Panc1 (cell line): ENCODE results near the gene ENDOG. TPM values are rescaled to one million over a fixed set of nuclear protein-coding genes. Genes with fewer than 3 reads are reported as not detected.
"Not testable (repeated sequence)": the region's sequence is repeated elsewhere in the genome, so short reads cannot be mapped to it uniquely, and the experiment has no call there.

ENCODE experiments used
- ATAC-seq: fragments of 200-7000 bp; cut with Tn5 transposase; 2 replicates; pipeline ENCODE4 v1.9.1; 2020; ENCODE audit warnings: mild to moderate bottlenecking, moderate library complexity
- BruUV-seq: library from RNA; stranded (reverse); fragments of 400-500 nt; replicated peaks from 2 replicates; lab custom pipeline; 2021; lab: Mats Ljungman, UMichigan
- CTCF ChIA-PET: fragments of 300-600 bp; sonication (Branson Sonifier 250); formaldehyde crosslinking; loops from one replicate; lab custom pipeline; 2022; ENCODE audit warnings: antibody characterized with exemption; lab: Charles Lee
- POLR2A ChIA-PET: fragments of 300-600 bp; sonication (Branson Sonifier 250); formaldehyde crosslinking; loops from one replicate; lab custom pipeline; 2022; ENCODE audit warnings: antibody characterized with exemption; lab: Charles Lee
- DNase-seq: peaks from one replicate; pipeline ENCODE4 v3.0.0-alpha.2; 2010; ENCODE audit warnings: low read depth, low spot score
- H3K27ac ChIP-seq: 2 replicates; pipeline ENCODE4 v1.5.1; 2011; ENCODE audit warnings: mild to moderate bottlenecking, low read length, inconsistent platforms
- H3K27me3 ChIP-seq: fragments of 200-500 bp; sonication (Bioruptor generic); 2 replicates; pipeline ENCODE4 v1.6.0; 2014; ENCODE audit warnings: low read length, inconsistent platforms; ENCODE audit not compliant: control insufficient read depth, insufficient read depth
- H3K36me3 ChIP-seq: fragments of 200-500 bp; sonication (Bioruptor generic); 2 replicates; pipeline ENCODE4 v1.5.1; 2014; ENCODE audit warnings: inconsistent platforms, mild to moderate bottlenecking, low read length, moderate library complexity; ENCODE audit not compliant: control insufficient read depth, insufficient read depth
- H3K4me1 ChIP-seq: 2 replicates; pipeline ENCODE4 v1.5.1; 2011; ENCODE audit warnings: inconsistent platforms, mild to moderate bottlenecking, low read length, moderate library complexity; ENCODE audit not compliant: control insufficient read depth, insufficient read depth
- H3K4me3 ChIP-seq, 2 experiments: 2 replicates each; pipeline ENCODE4 v1.5.1; 2011 to 2012; ENCODE audit warnings: low read depth in 2 of 2, low read length in 2 of 2, mild to moderate bottlenecking in 2 of 2, inconsistent platforms in 1 of 2, moderate library complexity in 1 of 2
- H3K9me3 ChIP-seq: fragments of 200-500 bp; sonication (Bioruptor generic); 2 replicates; pipeline ENCODE4 v1.5.1; 2014; ENCODE audit warnings: low read depth, mild to moderate bottlenecking, inconsistent platforms, low read length, moderate library complexity; ENCODE audit not compliant: control insufficient read depth, insufficient read depth
- CTCF ChIP-seq: fragments of 450-650 bp; IDR thresholded peaks from 2 replicates; pipeline ENCODE4 v1.5.1; 2017; ENCODE audit warnings: mild to moderate bottlenecking
- POLR2AphosphoS5 ChIP-seq: IDR thresholded peaks from 2 replicates; pipeline ENCODE4 v1.6.1; 2012; ENCODE audit warnings: mild to moderate bottlenecking, low read depth, low read length, moderate library complexity
- REST ChIP-seq, 2 experiments: IDR thresholded peaks; 2 replicates each; pipeline ENCODE4 v1.6.1; 2011 to 2012; ENCODE audit warnings: low read depth in 2 of 2, control low read depth in 1 of 2, low read length in 1 of 2, mild to moderate bottlenecking in 1 of 2, moderate library complexity in 1 of 2; ENCODE audit not compliant: insufficient read depth in 1 of 2
- SIN3A ChIP-seq: IDR thresholded peaks from 2 replicates; pipeline ENCODE4 v1.6.1; 2012; ENCODE audit warnings: low read depth, mild to moderate bottlenecking, low read length, moderate library complexity, borderline replicate concordance; ENCODE audit not compliant: insufficient read depth
- TCF7L2 ChIP-seq: IDR thresholded peaks from 2 replicates; pipeline ENCODE4 v1.6.1; 2011; ENCODE audit warnings: mild to moderate bottlenecking, low read depth, low read length, inconsistent platforms
- in situ Hi-C: cut with HindIII; loops from 2 replicates; pipeline ENCODE4 v1.10.0; 2016; ENCODE audit warnings: low sequenced_read_pairs, low pct_unique_long_range_greater_than_20kb
- intact Hi-C: fragments of 100-400 bp; cut with micrococcal nuclease; formaldehyde crosslinking; loops from one replicate; pipeline ENCODE4 v1.10.0; 2022; ENCODE audit not compliant: unreplicated experiment
- total RNA-seq: library from RNA; stranded (reverse); gene quantifications from one replicate; pipeline ENCODE4 v1.2.1, GENCODE V29; 2021; ENCODE audit not compliant: unreplicated experiment

Gene ENDOG
- total RNA-seq, 1 experiment from 2014 or later, result 39.9 TPM

- ChIA-PET POLR2A (interaction anchor here (0.6 kb wide), 1 partner anchor 32 kb away, joined by 6 read pairs; no protein-coding TSS in a partner anchor), CTCF (no interaction called here)
- ATAC-seq (peak; percentile 97), DNase-seq (no peak)
- Histone ChIP-seq H3K9me3 (no peaks in the 10 kb centered on the region), H3K36me3 (no peaks in the 10 kb centered on the region), H3K4me3 (peak within 1 kb of the TSS; percentile 68 to 86), H3K27ac (peak within 1 kb of the TSS; percentile 83), H3K4me1 (no peaks in the 10 kb centered on the region), H3K27me3 (no peaks in the 10 kb centered on the region)
- intact Hi-C loops, result no loop called here
- in situ Hi-C loops, result no loop called here
- BruUV-seq, result no TSS peak
- no peak for TF ChIP-seq TCF7L2
- TF ChIP-seq POLR2AphosphoS5, result peak; percentile 69; the same call in 1 of the 2 replicates
These were observed 46.4 kb upstream of the ENDOG start, which contains the start of gene ZER1 for GRCh38 chr9:128771745-128772519. ZER1 (minus strand) TSS chr9:128771927; CDS start chr9:128755565, 16,362 bp downstream.

GRCh38 chr9:128773049-128773448 is 45.3 kb upstream of the ENDOG start:
- Histone ChIP-seq H3K4me3 (no peak overlapping the region), H3K9me3 (no peaks in the 10 kb centered on the region), H3K36me3 (no peaks in the 10 kb centered on the region), H3K27ac (no peak overlapping the region), H3K4me1 (no peaks in the 10 kb centered on the region), H3K27me3 (no peaks in the 10 kb centered on the region)
- intact Hi-C loops (no loop called here), in situ Hi-C loops (no loop called here)
- no peak for TF ChIP-seq POLR2AphosphoS5
- no peak for TF ChIP-seq SIN3A
- no peak for TF ChIP-seq TCF7L2
- TF ChIP-seq REST (IDR thresholded peaks at IDR 0.05; ENCODE audit: insufficient read depth in 1 of 2, low read depth in 2 of 2, low read length in 1 of 2), result no peak
- TF ChIP-seq CTCF, result no peak
- DNase-seq (no peak), ATAC-seq (no peak)
- ChIA-PET POLR2A (no interaction called here), CTCF (no interaction called here)
- BruUV-seq, result no TSS peak

- Histone ChIP-seq H3K4me3 (no peak overlapping the region), H3K27ac (no peak overlapping the region), H3K27me3 (no peaks in the 10 kb centered on the region), H3K9me3 (no peaks in the 10 kb centered on the region), H3K4me1 (no peaks in the 10 kb centered on the region), H3K36me3 (no peaks in the 10 kb centered on the region)
- ATAC-seq, result no peak
- no TSS peak for BruUV-seq
- no peak for TF ChIP-seq SIN3A
- DNase-seq, result no peak
- intact Hi-C loops (no loop called here), in situ Hi-C loops (no loop called here)
- ChIA-PET POLR2A (no interaction called here), CTCF (no interaction called here)
These were observed 43.5 kb upstream of the ENDOG start for GRCh38 chr9:128774804-128775203.

- ATAC-seq, BruUV-seq, CTCF ChIA-PET, H3K27ac ChIP-seq, H3K27me3 ChIP-seq, intact Hi-C loops, DNase-seq, POLR2A ChIA-PET, H3K4me1 ChIP-seq, H3K4me3 ChIP-seq, H3K9me3 ChIP-seq, in situ Hi-C loops, H3K36me3 ChIP-seq: not testable (repeated sequence)
These were observed 38.2 kb upstream of the ENDOG start for GRCh38 chr9:128780093-128780492.
